Activated T-helper 17 cell treated with anti-CD3 and anti-CD28 coated beads, Interleukin-2, amount 50 U/mL, for 72 hours (primary cell): ENCODE measurements around the gene KEAP1. TPM values are rescaled to one million over a fixed set of nuclear protein-coding genes. Genes with fewer than 3 reads are reported as not detected.

Source experiments
- ATAC-seq: fragments of 150-1000 bp; cut with Tn5 transposase; replicated peaks from 2 replicates; pipeline ENCODE4 v1.10.0; 2021; ENCODE audit warnings: mild to moderate bottlenecking, moderate library complexity
- H3K27ac Mint-ChIP-seq: one replicate; pipeline ENCODE4 v1.8.0; 2022; ENCODE audit warnings: mixed read lengths
- H3K27me3 Mint-ChIP-seq: one replicate; pipeline ENCODE4 v1.8.0; 2022; ENCODE audit warnings: mixed read lengths
- H3K36me3 Mint-ChIP-seq: one replicate; pipeline ENCODE4 v1.8.0; 2022; ENCODE audit warnings: low read depth, mild to moderate bottlenecking, mixed read lengths
- H3K4me1 Mint-ChIP-seq: one replicate; pipeline ENCODE4 v1.8.0; 2022; ENCODE audit warnings: mixed read lengths
- H3K4me3 Mint-ChIP-seq: one replicate; pipeline ENCODE4 v1.8.0; 2022; ENCODE audit warnings: mild to moderate bottlenecking, mixed read lengths
- H3K9me3 Mint-ChIP-seq: one replicate; pipeline ENCODE4 v1.8.0; 2022; ENCODE audit warnings: mixed read lengths
- total RNA-seq, 2 donors: library from RNA; stranded (reverse); gene quantifications; one replicate each; pipeline ENCODE4 v1.2.3, GENCODE V29; 2022

Gene KEAP1
- total RNA-seq, 2 donors from 2014 or later = 71.5 to 99.6 TPM

- H3K36me3 Mint-ChIP-seq = no peaks in the 10 kb centered on the region
- peaks cover 48% of the 10 kb centered on the region for H3K27me3 Mint-ChIP-seq
- H3K9me3 Mint-ChIP-seq = no peaks in the 10 kb centered on the region
- H3K4me3 Mint-ChIP-seq = peak within 1 kb of the TSS; percentile 60
- no peak within 1 kb of the TSS for H3K27ac Mint-ChIP-seq
- ATAC-seq = peak; percentile 26
- peaks cover 11% of the 10 kb centered on the region for H3K4me1 Mint-ChIP-seq
Measured at GRCh38 chr19:10517361-10517759, 14.2 kb upstream of the KEAP1 start, which contains the start of gene S1PR5. S1PR5 (minus strand) TSS chr19:10517447; CDS start chr19:10515011, 2,436 bp downstream.

- H3K27ac Mint-ChIP-seq = no peak overlapping the region
- no peaks in the 10 kb centered on the region for H3K9me3 Mint-ChIP-seq
- H3K27me3 Mint-ChIP-seq = peaks cover 46% of the 10 kb centered on the region
- H3K4me3 Mint-ChIP-seq = peak overlapping the region; percentile 58
- no peak for ATAC-seq
- peaks cover 11% of the 10 kb centered on the region for H3K4me1 Mint-ChIP-seq
- H3K36me3 Mint-ChIP-seq = no peaks in the 10 kb centered on the region
Measured at GRCh38 chr19:10516671-10517286, 13.6 kb upstream of the KEAP1 start.

GRCh38 chr19:10516064-10516385 lies 12.9 kb upstream of the KEAP1 start:
- H3K4me1 Mint-ChIP-seq = peaks cover 11% of the 10 kb centered on the region
- H3K4me3 Mint-ChIP-seq = no peak overlapping the region
- H3K27me3 Mint-ChIP-seq = peaks cover 46% of the 10 kb centered on the region
- H3K36me3 Mint-ChIP-seq = no peaks in the 10 kb centered on the region
- H3K9me3 Mint-ChIP-seq = no peaks in the 10 kb centered on the region
- ATAC-seq = no peak
- no peak overlapping the region for H3K27ac Mint-ChIP-seq

- Mint-ChIP-seq H3K4me3 (no peak overlapping the region), H3K9me3 (no peaks in the 10 kb centered on the region), H3K36me3 (no peaks in the 10 kb centered on the region), H3K27me3 (peaks cover 44% of the 10 kb centered on the region), H3K4me1 (peaks cover 10% of the 10 kb centered on the region), H3K27ac (no peak overlapping the region)
- ATAC-seq = no peak
Measured at GRCh38 chr19:10514211-10515145, 11.3 kb upstream of the KEAP1 start.

- Mint-ChIP-seq H3K4me3 (no peak overlapping the region), H3K36me3 (peaks cover 6% of the 10 kb centered on the region), H3K9me3 (no peaks in the 10 kb centered on the region), H3K27ac (no peak overlapping the region), H3K4me1 (peaks cover 10% of the 10 kb centered on the region), H3K27me3 (peaks cover 33% of the 10 kb centered on the region)
- ATAC-seq = no peak
Measured at GRCh38 chr19:10513223-10513622, 10.1 kb upstream of the KEAP1 start.

- peaks cover 10% of the 10 kb centered on the region for H3K4me1 Mint-ChIP-seq
- H3K4me3 Mint-ChIP-seq = no peak overlapping the region
- peaks cover 17% of the 10 kb centered on the region for H3K27me3 Mint-ChIP-seq
- no peaks in the 10 kb centered on the region for H3K9me3 Mint-ChIP-seq
- peaks cover 6% of the 10 kb centered on the region for H3K36me3 Mint-ChIP-seq
- H3K27ac Mint-ChIP-seq = no peak overlapping the region
- ATAC-seq = no peak
Measured at GRCh38 chr19:10510301-10510802, 7.2 kb upstream of the KEAP1 start.

- Mint-ChIP-seq H3K36me3 (peaks cover 6% of the 10 kb centered on the region), H3K9me3 (no peaks in the 10 kb centered on the region), H3K4me3 (peak overlapping the region; percentile 37), H3K27me3 (peaks cover 9% of the 10 kb centered on the region), H3K4me1 (peaks cover 10% of the 10 kb centered on the region), H3K27ac (peak overlapping the region; percentile 94)
- ATAC-seq = peak; percentile 94
Measured at GRCh38 chr19:10508707-10509106, 5.6 kb upstream of the KEAP1 start.

- H3K4me3 Mint-ChIP-seq = no peak overlapping the region
- H3K27ac Mint-ChIP-seq = no peak overlapping the region
- H3K4me1 Mint-ChIP-seq = peaks cover 10% of the 10 kb centered on the region
Measured at GRCh38 chr19:10508036-10508435, 4.9 kb upstream of the KEAP1 start.

GRCh38 chr19:10505583-10506229 lies 2.5 kb upstream of the KEAP1 start:
- H3K4me3 Mint-ChIP-seq = no peak overlapping the region
- peaks cover 17% of the 10 kb centered on the region for H3K36me3 Mint-ChIP-seq
- H3K9me3 Mint-ChIP-seq = no peaks in the 10 kb centered on the region
- peak; percentile 29 for ATAC-seq
- no peak overlapping the region for H3K27ac Mint-ChIP-seq
- H3K4me1 Mint-ChIP-seq = peaks cover 10% of the 10 kb centered on the region
- H3K27me3 Mint-ChIP-seq = no peaks in the 10 kb centered on the region

More at GRCh38 chr19:10508036-10508435, 4.9 kb upstream of the KEAP1 start:
- Mint-ChIP-seq H3K36me3 (peaks cover 6% of the 10 kb centered on the region), H3K9me3 (no peaks in the 10 kb centered on the region), H3K27me3 (peaks cover 2% of the 10 kb centered on the region)
- ATAC-seq = no peak

GRCh38 chr19:10502524-10503001 lies 593 bp downstream of the KEAP1 start:
- Mint-ChIP-seq H3K27ac (peak overlapping the region; percentile 92), H3K27me3 (no peaks in the 10 kb centered on the region), H3K36me3 (peaks cover 41% of the 10 kb centered on the region), H3K9me3 (no peaks in the 10 kb centered on the region), H3K4me3 (peak overlapping the region; percentile 85), H3K4me1 (peaks cover 10% of the 10 kb centered on the region)
- ATAC-seq = peak; percentile 93

GRCh38 chr19:10501971-10502523 lies 1.1 kb downstream of the KEAP1 start:
- H3K9me3 Mint-ChIP-seq = no peaks in the 10 kb centered on the region

GRCh38 chr19:10500247-10500592 lies 2.9 kb downstream of the KEAP1 start:
- no peaks in the 10 kb centered on the region for H3K27me3 Mint-ChIP-seq
- peak overlapping the region; percentile 63 for H3K27ac Mint-ChIP-seq
- H3K4me3 Mint-ChIP-seq = peak overlapping the region; percentile 85
- no peaks in the 10 kb centered on the region for H3K9me3 Mint-ChIP-seq
- peaks cover 6% of the 10 kb centered on the region for H3K4me1 Mint-ChIP-seq
- ATAC-seq = no peak
- peaks cover 63% of the 10 kb centered on the region for H3K36me3 Mint-ChIP-seq

More at GRCh38 chr19:10501971-10502523, 1.1 kb downstream of the KEAP1 start:
- Mint-ChIP-seq H3K27me3 (no peaks in the 10 kb centered on the region), H3K4me1 (peaks cover 10% of the 10 kb centered on the region), H3K4me3 (peak overlapping the region; percentile 85), H3K27ac (peak overlapping the region; percentile 92), H3K36me3 (peaks cover 46% of the 10 kb centered on the region)
- peak; percentile 60 for ATAC-seq

GRCh38 chr19:10499550-10500246 lies 3.5 kb downstream of the KEAP1 start:
- H3K4me3 Mint-ChIP-seq = peak overlapping the region; percentile 85
- no peak overlapping the region for H3K27ac Mint-ChIP-seq
- H3K9me3 Mint-ChIP-seq = no peaks in the 10 kb centered on the region
- no peak for ATAC-seq
- peaks cover 6% of the 10 kb centered on the region for H3K4me1 Mint-ChIP-seq
- peaks cover 69% of the 10 kb centered on the region for H3K36me3 Mint-ChIP-seq
- H3K27me3 Mint-ChIP-seq = no peaks in the 10 kb centered on the region
